Measurements from ENCODE around the gene ARHGAP26.

DNA sequence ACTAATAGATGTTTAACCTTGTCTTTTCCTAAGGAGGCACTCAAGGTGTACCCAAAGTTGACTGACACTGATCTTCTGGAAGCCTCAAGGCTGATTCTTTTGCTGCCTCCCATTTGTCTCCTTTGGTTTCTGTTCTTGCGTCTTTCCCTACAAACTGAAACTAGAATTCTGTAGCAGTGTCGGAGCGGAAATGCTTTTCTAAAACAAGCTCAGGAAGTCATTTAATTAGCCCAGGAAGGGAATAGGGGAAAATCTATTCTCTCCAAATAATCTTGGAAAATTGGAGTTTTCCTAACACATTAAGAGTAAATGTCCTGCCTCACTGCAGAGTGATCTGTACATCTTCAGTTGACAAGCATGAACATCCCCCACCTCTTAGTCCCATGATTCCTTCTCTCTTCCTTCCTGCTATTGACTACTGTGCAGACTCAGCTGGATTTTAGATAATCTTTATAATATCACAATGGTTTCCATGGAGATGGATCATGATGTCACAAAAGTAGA is 450.6 kb downstream of the ARHGAP26 start:
- TF ChIP-seq RAD21 (conservative IDR thresholded peaks at IDR 0.05): peak; percentile 27
- TF ChIP-seq, protein P1, sequence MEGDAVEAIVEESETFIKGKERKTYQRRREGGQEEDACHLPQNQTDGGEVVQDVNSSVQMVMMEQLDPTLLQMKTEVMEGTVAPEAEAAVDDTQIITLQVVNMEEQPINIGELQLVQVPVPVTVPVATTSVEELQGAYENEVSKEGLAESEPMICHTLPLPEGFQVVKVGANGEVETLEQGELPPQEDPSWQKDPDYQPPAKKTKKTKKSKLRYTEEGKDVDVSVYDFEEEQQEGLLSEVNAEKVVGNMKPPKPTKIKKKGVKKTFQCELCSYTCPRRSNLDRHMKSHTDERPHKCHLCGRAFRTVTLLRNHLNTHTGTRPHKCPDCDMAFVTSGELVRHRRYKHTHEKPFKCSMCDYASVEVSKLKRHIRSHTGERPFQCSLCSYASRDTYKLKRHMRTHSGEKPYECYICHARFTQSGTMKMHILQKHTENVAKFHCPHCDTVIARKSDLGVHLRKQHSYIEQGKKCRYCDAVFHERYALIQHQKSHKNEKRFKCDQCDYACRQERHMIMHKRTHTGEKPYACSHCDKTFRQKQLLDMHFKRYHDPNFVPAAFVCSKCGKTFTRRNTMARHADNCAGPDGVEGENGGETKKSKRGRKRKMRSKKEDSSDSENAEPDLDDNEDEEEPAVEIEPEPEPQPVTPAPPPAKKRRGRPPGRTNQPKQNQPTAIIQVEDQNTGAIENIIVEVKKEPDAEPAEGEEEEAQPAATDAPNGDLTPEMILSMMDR (IDR thresholded peaks at IDR 0.05; ENCODE audit: poor library complexity, severe bottlenecking): no peak
- TF ChIP-seq, protein P2, sequence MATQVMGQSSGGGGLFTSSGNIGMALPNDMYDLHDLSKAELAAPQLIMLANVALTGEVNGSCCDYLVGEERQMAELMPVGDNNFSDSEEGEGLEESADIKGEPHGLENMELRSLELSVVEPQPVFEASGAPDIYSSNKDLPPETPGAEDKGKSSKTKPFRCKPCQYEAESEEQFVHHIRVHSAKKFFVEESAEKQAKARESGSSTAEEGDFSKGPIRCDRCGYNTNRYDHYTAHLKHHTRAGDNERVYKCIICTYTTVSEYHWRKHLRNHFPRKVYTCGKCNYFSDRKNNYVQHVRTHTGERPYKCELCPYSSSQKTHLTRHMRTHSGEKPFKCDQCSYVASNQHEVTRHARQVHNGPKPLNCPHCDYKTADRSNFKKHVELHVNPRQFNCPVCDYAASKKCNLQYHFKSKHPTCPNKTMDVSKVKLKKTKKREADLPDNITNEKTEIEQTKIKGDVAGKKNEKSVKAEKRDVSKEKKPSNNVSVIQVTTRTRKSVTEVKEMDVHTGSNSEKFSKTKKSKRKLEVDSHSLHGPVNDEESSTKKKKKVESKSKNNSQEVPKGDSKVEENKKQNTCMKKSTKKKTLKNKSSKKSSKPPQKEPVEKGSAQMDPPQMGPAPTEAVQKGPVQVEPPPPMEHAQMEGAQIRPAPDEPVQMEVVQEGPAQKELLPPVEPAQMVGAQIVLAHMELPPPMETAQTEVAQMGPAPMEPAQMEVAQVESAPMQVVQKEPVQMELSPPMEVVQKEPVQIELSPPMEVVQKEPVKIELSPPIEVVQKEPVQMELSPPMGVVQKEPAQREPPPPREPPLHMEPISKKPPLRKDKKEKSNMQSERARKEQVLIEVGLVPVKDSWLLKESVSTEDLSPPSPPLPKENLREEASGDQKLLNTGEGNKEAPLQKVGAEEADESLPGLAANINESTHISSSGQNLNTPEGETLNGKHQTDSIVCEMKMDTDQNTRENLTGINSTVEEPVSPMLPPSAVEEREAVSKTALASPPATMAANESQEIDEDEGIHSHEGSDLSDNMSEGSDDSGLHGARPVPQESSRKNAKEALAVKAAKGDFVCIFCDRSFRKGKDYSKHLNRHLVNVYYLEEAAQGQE (IDR thresholded peaks at IDR 0.05; ENCODE audit: borderline replicate concordance): peak; percentile 95
